Measurements from ENCODE around the gene PPP1R9B.

Gene PPP1R9B

DNA sequence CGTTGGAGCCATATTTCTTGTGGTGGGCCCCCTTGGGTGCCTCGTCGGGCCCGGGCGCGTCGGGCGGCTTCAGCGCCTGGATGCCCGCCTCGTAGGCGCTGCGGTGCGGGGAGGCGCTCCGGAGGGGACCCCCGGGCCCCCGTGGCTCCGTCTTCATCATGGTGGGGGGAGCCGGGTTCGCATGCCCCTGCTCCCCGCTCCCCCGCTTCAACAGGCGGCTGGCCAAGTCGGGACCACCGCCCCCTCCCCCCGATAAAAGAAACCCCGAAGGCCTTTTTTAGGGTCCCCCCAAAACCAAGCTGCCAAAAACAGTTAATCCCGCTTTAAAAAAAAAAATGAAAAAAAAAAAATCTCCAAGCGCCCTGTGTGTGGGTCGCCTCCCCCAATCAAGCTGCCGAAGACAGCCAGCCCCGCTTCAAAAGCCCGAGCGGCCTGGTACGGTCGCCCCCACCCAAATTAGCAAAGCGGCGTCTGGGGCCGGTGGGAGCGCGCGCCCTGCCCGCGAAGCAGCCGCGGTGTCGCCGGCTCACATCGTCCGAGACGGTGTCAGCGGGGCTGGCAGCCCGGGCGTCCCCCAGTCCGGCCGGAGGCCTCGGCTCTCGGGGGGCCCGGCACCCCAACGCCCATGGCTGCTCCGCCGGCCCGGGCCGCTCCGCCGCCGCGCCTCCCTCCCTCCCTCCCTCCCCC, at the start of gene PPP1R9B:
PPP1R9B (minus strand) TSS at position 324 of the 687 bp plus-strand sequence; CDS start at position 160, 164 bp downstream.
- DNase-seq (ENCODE audit: low read depth in 3 of 3) = no peak

DNA sequence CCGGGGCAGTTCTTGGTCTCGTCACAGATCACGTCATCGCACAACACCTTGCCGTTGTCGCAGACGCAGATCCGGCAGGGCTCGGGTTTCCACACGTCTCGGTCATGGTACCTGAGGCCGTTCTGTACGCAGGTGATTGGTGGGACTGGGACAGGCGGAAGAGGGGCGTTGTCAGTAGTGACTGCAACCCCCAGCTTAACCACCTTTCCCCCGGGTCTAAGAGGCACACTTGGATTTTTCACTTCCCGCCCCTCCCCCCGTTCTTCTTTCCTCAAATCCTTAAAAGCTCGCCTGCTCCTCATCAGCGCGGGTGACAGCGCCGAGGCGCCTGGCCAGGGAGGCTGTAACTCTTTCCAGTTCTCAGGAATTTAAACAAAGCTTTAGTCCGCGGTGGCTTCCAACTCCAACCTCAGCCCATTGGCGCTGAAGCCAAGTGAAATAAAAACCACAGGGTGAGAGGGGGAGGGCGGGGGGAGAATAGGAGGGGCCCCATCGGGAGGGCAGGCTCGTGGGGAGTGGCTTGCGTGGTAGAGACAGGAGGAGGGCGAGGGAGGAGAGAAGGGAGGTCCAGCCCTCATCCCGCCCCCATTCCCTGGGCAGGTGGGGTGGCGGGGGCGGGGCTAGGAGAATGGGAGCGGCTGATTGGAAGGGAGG, 49.5 kb upstream of the PPP1R9B start:
- peak; percentile 3 to 42 (median 21) for DNase-seq (ENCODE audit: low read depth in 3 of 3)

DNA sequence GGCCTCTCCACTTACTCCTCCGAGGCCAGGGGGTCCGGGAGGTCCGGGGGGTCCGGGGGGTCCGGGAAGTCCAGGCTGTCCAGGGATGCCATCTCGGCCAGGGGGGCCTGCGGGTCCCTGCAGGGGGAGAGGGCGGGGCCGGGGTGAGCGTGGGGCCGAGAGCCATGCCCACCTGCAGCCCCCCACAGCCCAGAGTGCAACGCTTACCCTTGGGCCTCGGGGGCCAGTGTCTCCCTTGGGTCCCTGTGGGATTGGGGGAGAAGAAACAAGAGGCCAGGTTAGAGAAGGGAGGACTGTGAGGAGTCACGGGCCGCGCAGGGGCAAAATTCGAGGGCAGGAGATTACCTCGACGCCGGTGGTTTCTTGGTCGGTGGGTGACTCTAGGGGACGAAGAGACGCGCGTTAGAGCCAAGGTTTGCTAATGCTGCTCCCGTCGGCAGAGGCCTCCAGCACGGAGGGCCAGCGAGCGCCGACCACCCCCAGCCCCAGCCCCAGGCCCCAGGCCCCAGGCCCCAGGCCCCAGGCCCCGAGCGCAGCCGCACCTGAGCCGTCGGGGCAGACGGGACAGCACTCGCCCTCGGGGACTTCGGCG, 48.8 kb upstream of the PPP1R9B start:
- no peak for DNase-seq (ENCODE audit: low read depth in 3 of 3)

- peak in 2 of 3 experiments; percentile 25 to 36 for DNase-seq (ENCODE audit: low read depth in 3 of 3)
These were observed 47.7 kb upstream of the PPP1R9B start for GRCh38 chr17:50198026-50198669.

GRCh38 chr17:50196826-50197225, 46.3 kb upstream of the PPP1R9B start:
- DNase-seq (ENCODE audit: low read depth in 3 of 3) = no peak

DNA sequence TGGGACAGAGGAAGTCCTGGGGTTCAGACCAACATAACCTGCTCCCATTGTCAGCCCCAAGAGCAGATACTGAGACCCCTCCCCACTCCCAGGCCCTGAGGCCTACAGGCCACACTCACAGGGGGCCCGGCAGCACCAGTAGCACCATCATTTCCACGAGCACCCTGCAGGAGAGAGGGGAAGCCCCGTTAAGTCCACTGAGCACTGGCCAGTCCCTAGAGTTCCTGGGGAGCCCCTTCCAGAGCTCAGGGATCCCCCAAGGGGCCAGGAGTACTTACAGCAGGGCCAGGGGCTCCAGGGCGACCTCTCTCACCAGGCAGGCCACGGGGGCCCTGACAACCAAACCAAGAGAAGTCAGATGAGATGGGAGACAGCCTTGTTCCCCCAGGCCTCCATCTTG, 45.6 kb upstream of the PPP1R9B start:
- no peak for DNase-seq (ENCODE audit: low read depth in 3 of 3)

DNA sequence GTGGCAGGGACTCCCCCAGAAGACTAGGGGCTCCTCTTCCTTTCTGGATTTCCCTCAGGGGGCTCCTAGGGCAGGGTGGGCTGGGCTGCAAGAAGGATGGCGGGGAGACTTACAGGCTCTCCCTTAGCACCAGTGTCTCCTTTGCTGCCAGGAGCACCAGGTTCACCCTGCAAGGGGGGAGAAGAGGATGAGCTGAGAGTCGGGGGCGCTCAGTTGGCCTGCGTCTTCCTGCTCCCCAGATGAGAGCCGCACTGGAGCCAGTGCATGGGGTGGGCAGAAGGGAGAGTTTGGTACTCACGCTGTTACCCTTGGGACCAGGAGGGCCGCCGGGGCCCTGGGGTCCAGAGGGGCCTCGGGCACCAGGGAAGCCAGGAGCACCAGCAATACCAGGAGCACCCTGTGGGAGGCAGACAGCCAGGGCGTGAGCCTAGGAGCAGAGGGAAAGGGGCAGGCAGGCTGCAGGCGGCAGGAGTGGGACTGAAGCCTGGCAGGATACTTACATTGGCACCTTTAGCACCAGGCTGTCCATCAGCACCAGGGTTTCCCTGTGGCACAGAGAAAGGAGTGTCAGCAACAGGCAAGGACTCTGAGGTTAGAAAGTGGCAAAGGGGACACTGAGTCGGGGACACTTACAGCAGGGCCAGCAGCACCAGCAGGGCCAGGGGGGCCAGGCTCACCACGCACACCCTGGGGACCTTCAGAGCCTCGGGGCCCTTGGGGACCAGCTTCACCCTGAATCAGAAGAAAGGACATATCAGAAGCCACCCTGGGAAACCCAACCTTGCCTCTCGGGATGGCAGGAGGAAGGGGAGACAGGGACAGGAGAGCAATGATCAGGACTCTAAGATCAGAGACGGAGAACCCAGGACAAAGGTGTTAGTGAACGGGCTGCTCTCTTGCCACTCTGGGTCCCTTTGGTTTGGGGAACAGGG, 44.7 kb upstream of the PPP1R9B start:
- DNase-seq (ENCODE audit: low read depth in 3 of 3) = no peak

DNA sequence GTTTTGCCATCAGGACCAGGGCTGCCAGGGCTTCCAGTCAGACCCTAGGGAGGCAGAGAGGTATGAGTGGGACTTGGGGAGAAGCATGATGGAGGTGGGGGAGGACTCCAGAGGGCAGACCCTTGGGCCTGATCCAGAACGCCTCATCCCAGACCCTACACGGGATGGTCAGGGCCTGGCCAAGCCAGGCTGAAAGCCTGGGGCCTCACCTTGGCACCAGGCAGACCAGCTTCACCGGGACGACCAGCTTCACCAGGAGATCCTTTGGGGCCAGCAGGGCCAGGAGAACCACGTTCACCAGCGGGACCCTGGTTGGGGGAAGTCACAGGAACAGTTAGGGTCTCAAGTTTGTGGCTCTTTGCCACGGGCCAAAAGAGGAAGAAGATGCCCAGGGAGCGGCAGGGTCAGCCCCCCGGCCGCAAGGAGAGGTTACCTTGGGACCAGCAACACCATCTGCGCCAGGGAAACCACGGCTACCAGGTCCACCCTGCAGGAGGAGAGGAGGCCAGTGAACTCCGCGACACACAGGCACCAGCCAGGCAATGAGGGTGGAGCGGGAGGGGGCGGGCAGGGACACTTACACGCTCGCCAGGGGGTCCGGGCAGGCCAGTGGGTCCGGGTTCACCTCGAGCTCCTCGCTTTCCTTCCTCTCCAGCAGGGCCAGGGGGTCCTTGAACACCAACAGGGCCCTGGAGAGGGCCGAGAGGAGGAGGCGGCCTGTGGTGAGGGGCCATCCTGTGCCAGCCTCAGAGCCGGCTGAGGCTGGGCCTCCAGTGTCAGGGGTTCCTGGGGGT, 43.9 kb upstream of the PPP1R9B start:
- no peak for DNase-seq (ENCODE audit: low read depth in 3 of 3)

GRCh38 chr17:50192618-50193291, 42.3 kb upstream of the PPP1R9B start:
- no peak for DNase-seq (ENCODE audit: low read depth in 3 of 3)

DNA sequence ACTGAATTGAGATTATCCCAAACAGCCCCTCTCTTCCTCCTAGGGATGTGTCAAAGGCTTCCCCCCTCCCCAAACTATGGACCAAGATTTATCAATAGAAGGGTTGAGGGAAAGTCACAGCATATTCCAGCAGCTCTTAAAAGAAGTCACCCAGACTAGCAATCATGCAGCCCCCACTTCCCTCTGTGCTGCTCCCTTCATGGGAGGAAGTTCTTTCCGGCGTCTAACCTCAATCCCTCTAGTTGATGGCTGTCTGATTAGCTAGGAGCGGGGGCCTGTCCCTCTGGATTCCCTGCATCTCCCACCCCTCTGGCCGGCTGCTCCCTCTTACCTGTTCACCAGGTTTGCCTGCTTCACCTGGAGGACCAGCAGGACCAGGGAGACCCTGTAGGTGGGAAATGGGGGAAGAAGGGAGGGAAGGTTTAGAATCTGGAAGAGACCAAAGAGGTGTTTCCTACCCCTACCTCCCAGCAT, 41.7 kb upstream of the PPP1R9B start:
- DNase-seq (ENCODE audit: low read depth in 3 of 3) = no peak

- no peak for DNase-seq (ENCODE audit: low read depth in 3 of 3)
These were observed 41.1 kb upstream of the PPP1R9B start for GRCh38 chr17:50191359-50192143.

- no peak for DNase-seq (ENCODE audit: low read depth in 3 of 3)
These were observed 40.3 kb upstream of the PPP1R9B start for GRCh38 chr17:50190603-50191358.

DNA sequence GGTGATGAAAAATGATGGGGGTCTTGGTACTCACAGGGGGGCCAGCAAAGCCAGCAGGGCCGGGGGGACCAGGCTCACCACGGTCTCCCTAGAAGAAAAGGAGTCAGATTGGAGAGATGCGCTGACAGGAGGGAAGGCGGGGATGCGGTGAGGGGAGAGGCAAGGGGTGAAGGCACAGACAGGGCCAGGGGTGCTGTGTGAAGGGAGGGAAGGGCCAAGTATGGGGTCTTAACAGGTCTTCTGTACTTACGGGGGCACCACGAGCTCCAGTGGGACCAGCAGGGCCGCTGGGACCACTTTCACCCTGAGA, 39.8 kb upstream of the PPP1R9B start:
- DNase-seq (ENCODE audit: low read depth in 3 of 3) = no peak

DNA sequence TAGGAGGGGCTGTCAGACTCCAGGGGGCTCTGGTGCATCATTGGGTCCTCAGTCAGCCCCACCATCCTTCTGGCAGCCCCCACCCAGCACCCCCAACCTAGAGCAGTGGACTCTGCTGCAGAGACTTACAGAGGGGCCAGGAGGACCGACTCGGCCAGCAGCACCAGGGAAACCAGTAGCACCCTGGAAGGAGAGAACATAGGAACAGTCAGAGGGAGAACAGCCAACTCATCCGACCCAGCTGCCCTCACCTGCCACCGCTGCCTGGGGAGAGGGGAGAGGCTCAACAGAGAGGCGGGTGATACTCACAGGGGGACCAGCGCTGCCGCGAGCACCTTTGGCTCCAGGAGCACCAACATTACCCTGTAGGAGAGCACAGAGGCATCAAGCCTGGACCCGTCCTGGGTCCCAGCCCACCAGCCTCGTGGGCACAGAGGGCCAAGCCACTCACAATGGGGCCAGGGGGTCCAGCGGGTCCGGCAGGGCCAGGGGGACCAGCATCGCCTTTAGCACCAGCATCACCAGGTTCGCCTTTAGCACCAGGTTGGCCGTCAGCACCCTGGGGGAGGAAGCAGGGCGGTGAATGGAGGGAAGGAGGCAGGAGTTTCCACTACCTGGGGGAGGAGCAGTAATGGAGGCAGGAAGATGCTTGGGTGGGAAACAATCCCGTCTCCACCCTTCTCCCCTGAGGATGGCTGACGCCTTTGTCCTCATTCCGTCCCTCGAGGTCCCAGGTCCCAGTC, 39.2 kb upstream of the PPP1R9B start:
- no peak for DNase-seq (ENCODE audit: low read depth in 3 of 3)

GRCh38 chr17:50188921-50189549, 38.6 kb upstream of the PPP1R9B start:
- DNase-seq (ENCODE audit: low read depth in 3 of 3) = no peak

DNA sequence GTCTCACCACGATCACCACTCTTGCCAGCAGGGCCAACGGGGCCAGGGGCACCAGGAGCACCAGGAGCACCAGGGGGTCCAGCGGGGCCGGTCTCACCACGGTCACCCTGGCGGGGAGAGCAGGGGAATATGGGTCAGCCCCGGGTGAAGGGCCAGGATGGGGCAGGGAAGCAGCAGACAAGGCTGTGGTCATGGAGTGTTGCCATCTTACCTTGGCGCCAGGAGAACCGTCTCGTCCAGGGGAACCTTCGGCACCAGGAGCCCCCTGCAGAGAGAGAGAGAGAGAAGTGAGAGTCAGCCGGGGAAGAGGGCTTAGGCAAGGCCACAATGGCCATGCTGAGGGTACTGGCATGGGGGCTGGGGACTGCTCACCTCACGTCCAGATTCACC, 38.0 kb upstream of the PPP1R9B start:
- no peak for DNase-seq (ENCODE audit: low read depth in 3 of 3)

DNA sequence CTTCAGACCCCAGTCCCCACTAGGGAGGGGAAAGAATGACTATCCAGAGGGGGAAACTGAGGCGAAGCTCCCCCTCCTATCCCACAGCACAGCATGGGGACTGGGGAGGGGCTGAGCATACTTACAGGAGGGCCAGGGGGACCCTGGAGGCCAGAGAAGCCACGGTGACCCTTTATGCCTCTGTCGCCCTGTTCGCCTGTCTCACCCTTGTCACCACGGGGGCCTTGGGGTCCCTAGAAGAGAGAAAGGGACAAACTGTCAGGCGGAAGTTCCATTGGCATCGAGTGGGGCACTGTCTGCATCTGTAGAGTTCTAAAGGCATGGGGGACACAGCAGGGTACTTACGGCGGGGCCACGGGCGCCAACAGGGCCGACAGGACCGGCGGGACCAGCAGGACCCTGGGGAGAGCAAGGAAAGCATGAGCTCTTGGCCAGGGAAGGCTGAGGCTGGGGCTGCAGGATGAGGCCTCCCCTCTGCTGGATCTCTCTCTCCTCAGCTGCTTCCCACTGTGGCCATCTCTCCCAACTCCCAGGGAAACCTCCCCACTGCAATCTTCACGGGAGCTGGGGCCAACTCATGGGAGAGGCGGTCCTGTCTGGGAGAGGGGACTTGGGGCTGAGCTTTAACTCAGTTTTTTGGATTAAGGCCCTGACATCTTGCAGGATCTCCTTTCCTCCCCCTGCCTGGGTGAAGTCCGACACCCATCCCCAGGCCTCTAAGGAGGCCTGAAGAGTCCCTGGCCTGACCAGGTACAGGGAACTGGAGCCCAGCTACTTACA, 37.5 kb upstream of the PPP1R9B start:
- DNase-seq (ENCODE audit: low read depth in 3 of 3) = no peak
